GM18526 (cell line): ENCODE results near the gene IMMP2L.

Source experiments
- POLR2A ChIP-seq: IDR thresholded peaks from 3 replicates; pipeline ENCODE4 v1.6.1; 2011; ENCODE audit not compliant: insufficient read length; ENCODE audit errors: extremely low read depth

Gene IMMP2L

DNA sequence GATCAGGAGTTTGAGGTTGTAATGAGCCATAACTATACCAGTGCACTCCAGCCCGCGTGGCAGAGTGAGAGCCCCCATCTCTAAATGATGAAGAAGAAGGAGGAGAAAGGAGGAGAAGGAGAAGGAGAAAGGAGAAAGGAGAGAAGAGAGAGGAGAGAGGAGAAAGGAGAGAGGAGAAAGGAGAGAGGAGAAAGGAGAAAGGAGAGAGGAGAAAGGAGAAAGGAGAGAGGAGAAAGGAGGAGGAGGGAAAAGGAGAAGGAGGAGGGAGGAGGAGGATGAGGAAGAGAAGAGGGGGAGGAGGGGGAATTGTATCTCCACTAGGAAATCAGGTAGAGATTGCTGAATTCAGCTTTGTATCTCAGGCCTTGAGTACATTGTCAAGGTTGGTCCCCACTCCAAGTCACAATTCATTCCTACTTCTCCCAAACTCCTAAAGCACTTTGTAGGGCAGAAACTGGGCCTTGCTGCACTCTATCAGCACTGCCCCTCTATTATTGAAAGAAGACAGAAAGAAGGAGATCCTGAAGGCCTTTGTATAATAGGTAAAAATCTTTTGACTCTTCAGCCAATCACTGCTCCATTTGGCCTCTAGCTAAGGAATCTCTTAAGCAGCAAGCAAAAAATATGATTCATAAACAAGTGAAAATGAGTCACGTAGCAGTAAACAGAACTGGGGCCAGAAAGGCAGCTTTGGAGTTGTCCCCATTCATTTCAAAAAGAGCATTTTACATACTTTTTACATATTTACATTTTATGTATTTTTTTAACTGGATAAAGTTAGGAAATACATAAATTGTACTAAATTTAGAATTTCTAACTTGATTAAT is 178.0 kb downstream of the IMMP2L start:
- no peak for TF ChIP-seq POLR2A

DNA sequence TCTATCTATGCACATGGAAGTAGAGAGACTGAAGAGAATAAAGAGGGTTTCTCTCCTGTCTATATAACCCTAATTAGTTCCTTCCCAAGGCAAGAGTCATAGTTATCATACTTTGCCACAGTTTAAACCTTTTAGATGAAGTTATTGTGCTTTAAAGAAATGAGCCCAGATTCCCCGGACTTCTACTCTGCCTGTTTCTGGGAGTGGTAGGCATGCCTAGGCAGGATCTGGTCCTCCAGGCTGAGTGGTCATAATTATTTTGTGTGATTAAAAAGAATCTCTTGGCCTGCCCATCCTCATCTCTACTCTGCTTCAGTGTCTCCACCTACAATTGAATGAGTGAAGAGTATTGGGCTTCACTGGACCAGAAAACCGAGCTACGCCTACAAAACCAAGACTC is 179.2 kb downstream of the IMMP2L start:
- TF ChIP-seq POLR2A = no peak

DNA sequence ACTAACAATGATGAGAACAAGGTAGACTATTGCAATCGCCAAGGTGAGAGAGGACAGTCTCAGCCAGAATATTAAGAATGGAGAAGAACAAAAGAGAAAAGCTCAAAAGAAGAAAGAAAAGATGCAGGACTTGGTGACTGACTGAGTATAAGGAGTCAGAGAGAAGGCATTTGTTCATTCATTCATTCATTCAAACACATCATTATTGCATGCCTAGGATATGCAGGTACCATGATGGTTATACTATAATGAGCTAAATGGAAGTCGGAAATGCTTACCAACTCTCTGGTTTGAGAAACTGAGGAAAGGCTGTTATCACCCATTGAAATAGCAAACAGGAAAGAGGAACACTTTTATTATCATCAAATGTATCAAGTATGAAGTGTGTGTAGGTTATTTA is 180.7 kb downstream of the IMMP2L start:
- TF ChIP-seq POLR2A = no peak

DNA sequence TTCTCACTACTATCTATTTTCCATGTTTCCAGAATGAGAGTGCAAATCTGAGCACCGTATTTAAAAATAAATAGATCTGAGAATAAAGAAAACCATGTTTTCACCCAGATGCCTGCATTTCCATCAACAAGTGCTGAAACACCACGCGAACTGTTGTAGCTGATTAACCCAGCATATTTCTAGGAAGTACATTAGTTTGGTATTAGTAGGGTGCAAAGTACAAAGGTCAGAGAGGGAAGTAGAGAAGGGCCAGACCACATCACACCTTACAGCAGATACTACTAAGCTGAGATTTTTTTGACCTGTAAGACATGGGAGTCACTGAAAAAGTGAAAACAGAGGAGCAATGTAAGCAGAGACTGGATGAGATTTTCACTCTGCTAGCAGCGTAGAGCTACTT is 181.3 kb downstream of the IMMP2L start:
- no peak for TF ChIP-seq POLR2A

DNA sequence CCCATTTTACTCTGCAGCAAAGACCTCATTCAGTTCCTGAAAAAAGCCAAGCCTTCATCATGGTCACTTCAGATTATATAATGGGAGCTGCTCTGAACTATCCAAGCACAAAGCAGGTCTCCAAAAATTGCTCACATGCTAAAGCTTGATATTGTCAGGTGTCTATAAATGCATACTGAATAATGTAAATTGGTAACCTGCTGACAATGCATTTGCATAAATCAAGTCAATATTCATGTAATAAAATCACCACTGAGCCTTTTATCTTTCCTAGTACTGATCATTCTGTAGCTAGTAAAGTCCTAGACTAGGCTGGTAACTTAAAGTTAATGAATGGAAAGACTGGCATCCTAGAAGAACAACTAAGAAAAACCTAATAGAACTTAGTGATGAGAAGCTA is 188.3 kb downstream of the IMMP2L start:
- no peak for TF ChIP-seq POLR2A

DNA sequence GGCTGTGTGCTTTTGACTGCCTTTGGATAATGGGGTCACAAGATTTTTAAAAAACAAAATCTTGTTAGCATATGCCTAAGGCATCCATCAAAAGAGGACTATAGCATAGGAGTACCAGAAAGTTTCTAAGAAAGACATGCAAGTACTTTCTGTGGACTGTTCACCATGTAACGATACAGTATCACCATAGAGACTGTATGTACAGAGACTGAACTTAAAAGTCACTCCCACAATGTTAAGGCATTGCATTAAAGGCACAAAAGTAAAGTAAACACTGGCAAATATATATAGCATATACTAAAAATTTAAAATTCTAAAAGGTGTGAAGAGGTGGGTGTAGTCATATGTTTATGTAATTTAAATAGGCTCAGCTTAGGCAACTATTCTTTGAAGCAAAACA is 190.9 kb downstream of the IMMP2L start:
- no peak for TF ChIP-seq POLR2A

DNA sequence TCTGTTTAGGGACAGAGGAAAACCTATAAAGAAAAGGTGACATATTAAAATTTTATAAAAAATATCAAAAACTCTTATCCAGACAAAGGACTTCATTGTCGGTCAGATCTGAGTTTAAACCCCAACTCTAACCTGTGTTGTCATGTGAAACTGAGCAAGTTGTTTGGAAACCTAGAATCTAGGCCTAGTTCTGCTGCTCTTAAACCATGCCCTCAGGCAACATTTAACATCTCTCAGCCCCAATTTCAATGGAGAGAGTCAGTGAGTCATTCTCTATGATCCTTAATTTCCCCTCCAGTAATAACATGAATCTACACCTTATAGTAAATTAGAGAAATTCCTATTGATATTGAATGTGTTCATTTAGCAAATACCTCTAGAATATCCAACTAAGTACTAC is 192.3 kb downstream of the IMMP2L start:
- TF ChIP-seq POLR2A = no peak

DNA sequence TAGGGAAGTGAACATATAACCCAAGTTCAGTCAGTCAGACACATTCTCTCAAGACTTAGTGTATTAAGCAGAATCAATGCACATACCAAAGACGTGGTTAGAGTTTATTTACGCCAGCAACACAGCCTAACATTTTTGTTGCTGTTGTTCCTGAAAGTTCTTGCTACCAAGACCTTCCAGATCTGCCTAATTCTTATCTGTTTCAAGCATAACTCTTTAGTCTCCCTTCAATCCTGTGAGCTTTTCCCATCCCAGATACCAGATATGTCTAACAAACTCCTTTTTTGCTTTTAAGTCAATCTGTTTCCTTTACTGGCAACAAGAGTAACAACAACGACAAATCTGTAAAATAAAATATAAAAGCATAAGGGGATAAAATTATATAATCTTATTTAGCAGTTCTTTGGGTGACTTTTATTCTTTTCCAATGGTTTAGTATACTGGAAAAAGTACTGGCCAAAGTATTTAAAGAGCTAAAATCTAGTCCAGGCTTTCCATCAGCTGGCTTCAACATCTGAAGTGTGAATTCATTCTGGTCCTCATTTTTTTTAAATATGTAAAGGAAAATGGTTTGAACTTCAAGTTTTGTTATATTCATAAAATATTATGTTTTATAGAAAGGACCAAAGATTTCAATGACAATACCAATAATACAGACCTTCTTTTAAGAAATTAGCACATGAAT is 193.8 kb downstream of the IMMP2L start:
- no peak for TF ChIP-seq POLR2A

DNA sequence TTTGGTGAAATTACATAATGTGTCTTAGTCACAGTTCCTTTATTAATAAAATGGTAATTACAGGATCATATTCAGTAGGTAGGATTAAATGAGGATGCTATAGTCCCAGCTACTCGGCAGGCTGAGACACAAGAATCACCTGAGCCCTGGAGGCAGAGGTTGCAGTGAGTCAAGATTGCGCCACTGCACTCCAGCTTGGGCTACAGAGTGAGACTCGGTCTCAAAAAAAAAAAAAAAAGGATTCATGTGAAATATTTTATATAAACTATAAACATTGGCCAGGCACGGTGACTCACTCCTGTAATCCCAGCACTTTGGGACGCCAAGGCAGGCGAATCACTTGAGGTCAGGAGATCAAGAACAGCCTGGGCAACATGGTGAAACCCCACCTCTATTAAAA is 197.9 kb downstream of the IMMP2L start:
- no peak for TF ChIP-seq POLR2A

DNA sequence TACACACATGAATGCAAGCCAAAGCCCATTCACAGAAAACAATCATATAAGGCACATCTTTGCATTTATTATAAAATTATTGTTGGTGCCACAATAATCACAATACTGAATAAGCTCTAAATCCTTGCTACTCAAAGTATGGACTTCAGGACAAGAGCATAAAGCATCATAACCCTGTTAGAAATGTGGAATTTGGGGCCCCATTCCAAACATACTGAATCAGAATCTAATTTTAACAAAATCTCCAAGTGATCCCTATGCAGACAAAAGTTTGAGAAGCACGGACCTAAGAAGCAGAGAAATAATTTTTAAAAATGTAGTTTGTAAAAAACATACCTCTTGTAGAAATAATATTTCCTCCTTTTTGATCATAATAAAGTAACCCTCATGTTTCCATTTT is 199.2 kb downstream of the IMMP2L start:
- TF ChIP-seq POLR2A = no peak

DNA sequence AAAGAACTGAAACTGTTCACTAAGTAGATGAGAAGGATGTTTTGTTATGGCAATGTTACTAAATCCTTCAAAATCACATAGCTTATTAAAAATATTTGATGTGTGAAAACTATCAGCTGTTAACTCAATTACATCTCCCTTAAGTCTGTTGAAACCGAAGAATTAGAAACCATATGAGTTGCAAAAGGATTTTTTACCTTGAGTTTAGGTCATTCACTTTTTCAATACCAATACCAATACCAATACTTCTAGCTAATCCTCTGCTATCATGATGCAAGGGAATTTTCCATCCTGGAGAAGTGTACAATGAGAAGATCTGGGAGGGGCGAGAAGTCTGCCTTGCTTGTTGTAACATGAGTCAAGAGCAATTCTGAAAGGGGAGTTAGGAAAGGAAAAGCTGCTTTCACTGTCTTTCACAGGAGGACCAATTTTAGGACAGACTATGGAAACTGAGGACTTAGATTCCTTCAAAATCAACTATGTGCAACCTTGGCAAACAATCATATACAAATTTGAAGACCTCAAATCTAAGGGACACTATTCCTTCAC is 199.7 kb downstream of the IMMP2L start:
- no peak for TF ChIP-seq POLR2A

DNA sequence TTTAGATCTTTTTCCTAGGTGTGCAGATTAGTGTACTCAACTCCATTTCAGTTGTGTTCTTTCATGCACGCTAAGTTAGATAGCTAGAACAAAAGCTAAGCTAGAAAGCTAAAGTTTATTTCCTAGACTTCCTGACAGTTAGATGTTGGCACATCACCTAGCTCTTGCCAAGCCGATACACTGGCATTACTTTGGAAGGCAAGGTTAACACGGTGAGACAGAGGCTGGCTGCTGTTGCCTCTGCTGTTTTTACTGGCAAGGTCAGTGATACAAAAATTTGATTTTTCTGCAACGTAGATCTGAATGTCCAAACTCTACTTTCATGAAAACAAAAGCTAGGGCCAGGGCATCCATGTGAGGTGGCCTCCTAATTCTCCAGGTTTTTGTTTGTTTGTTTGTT is 203.4 kb downstream of the IMMP2L start:
- TF ChIP-seq POLR2A = no peak

DNA sequence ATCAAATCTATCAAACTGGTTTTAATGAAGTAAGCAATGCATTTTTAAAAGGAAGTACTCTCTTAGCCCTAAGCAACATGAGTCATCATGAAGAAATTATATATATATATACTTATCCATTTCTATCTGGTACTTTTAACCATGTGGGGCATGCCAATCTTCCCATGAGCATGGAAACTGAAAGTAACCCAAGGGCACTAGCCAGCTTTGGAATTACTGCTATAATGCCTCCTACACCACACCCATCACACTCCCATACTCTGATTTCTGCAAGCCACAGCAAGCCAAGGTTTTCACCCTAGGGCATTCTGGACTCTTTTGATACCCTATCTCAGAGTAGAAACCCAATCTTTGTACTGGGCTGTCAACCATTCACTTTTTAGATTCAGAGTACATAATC is 204.6 kb downstream of the IMMP2L start:
- TF ChIP-seq POLR2A = no peak

DNA sequence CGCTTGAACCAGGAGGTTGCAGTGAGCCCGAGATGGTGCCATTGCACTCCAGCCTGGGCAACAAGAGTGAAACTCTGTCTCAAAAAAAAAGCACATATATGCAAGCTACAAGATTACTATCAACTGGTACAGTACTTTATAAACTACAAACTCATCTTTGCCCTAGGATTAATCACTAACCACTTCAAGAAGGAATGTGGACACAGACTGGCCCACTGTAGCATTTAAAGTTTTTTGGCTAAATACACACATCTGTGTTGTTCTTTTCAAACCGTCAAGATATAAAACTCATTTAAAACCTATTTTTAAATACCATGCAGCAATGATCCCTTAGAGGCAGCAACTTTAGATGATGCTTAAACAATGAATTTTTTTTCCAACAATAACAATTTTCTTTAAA is 205.4 kb downstream of the IMMP2L start:
- TF ChIP-seq POLR2A = no peak

DNA sequence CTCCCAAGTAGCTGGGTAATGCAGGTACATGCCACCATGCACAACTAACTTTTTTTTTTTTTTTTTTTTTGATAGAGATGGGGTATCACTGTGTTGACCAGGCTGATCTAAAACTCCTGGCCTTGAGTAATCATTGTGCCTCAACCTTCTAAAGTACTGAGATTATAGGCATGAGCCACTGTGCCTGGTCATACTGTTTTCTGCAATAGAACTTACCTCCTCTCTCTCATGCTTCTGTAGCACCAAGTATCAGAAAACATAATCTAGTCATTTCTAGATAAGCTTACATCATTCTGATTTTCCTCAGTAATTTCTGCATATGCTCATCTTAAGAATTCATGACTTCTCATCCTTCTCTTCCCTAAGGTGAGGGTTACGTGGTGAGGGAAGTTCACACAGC is 210.0 kb downstream of the IMMP2L start:
- TF ChIP-seq POLR2A = no peak

DNA sequence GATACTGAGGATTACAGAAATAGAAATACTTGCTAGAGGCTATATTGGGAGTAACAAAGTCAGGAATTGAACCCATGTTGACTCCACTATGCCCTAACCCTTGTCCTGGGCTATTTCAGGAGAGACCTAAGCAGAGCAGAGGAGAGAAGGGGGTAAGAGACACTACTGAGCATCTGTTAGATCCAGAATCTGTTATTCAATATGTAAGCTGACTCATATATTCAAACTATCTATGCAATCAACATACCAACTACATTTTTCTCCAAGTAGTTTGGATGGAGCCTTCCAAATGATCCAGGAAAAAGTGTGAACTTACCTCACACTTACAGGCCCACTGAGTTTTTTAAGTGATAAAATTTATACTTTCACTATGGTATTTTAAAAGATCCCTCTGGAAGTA is 216.1 kb downstream of the IMMP2L start:
- no peak for TF ChIP-seq POLR2A
